MCF 10A (cell line): ENCODE data around the gene SPINK4. TPM values are rescaled to one million over a fixed set of nuclear protein-coding genes. Genes with fewer than 3 reads are reported as not detected.

Experiments
- BruUV-seq: library from RNA; stranded (reverse); fragments of 400-500 nt; replicated peaks from 2 replicates; lab custom pipeline; 2021; lab: Mats Ljungman, UMichigan
- CTCF ChIA-PET: fragments of 300-600 bp; sonication (Branson Sonifier 250); formaldehyde crosslinking; extraction: SDS; loops from one replicate; lab custom pipeline; 2021; ENCODE audit warnings: antibody characterized with exemption, inconsistent platforms; lab: Yijun Ruan, JAX
- POLR2A ChIA-PET: fragments of 300-600, 350-650 bp; sonication (Branson Sonifier 250); formaldehyde crosslinking; extraction: SDS; loops from one replicate; lab custom pipeline; 2020; ENCODE audit warnings: antibody characterized with exemption, inconsistent platforms; lab: Yijun Ruan, JAX
- DNase-seq: peaks from one replicate; pipeline ENCODE4 v3.0.0-alpha.2; 2018; ENCODE audit not compliant: unreplicated experiment
- H3K27ac Mint-ChIP-seq: one replicate; pipeline ENCODE4 v1.8.0; 2022; ENCODE audit warnings: mild to moderate bottlenecking, low read depth, mixed read lengths; ENCODE audit not compliant: unreplicated experiment
- H3K27me3 Mint-ChIP-seq: one replicate; pipeline ENCODE4 v1.8.0; 2022; ENCODE audit warnings: mixed read lengths; ENCODE audit not compliant: insufficient read depth, unreplicated experiment
- H3K36me3 Mint-ChIP-seq: one replicate; pipeline ENCODE4 v1.8.0; 2022; ENCODE audit warnings: mild to moderate bottlenecking, moderate library complexity, mixed read lengths; ENCODE audit not compliant: insufficient read depth, unreplicated experiment
- H3K4me1 Mint-ChIP-seq: one replicate; pipeline ENCODE4 v1.8.0; 2022; ENCODE audit warnings: mixed read lengths; ENCODE audit not compliant: insufficient read depth, unreplicated experiment
- H3K4me3 Mint-ChIP-seq: one replicate; pipeline ENCODE4 v1.8.0; 2022; ENCODE audit warnings: mild to moderate bottlenecking, moderate library complexity, mixed read lengths; ENCODE audit not compliant: unreplicated experiment
- H3K9me3 Mint-ChIP-seq: one replicate; pipeline ENCODE4 v1.8.0; 2022; ENCODE audit warnings: mixed read lengths; ENCODE audit not compliant: unreplicated experiment
- intact Hi-C: fragments of 100-400 bp; cut with micrococcal nuclease; formaldehyde crosslinking; loops from 2 replicates; pipeline ENCODE4 v1.14.1; 2022
- total RNA-seq: library from RNA; stranded (reverse); gene quantifications from 2 replicates; pipeline ENCODE4 v1.2.3, GENCODE V29; 2022
- TF ChIP-seq, protein P1 (sequence below): fragments of 200-600 bp; IDR thresholded peaks from one replicate; pipeline ENCODE4 v1.8.0; 2022; ENCODE audit warnings: antibody characterized with exemption, mild to moderate bottlenecking; ENCODE audit not compliant: unreplicated experiment

SPINK4 gene
- total RNA-seq, 1 experiment from 2014 or later = not detected

DNA sequence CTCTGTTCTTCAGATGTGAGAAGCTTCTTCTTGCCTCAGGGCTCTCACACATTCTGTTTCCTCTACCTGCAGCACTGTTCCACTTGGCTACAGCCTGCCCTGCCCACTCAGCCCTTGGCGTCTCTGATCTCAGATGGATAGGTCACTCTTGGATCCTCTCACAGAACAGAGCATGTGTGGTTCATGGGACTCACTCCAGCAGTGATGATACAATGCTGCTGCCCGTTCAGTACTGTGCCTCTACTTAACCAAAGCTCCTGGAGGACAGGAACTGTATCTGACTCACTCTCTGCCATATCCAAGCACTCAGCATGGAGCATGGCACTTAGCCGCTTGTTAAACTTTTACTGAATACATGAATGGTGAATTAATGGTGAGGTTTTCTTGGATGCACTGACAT, 3.4 kb upstream of the SPINK4 start:
- Mint-ChIP-seq H3K9me3 (no peaks in the 10 kb centered on the region), H3K4me1 (peaks cover 54% of the 10 kb centered on the region), H3K27me3 (no peaks in the 10 kb centered on the region), H3K27ac (peak overlapping the region; percentile 97), H3K36me3 (peaks cover 18% of the 10 kb centered on the region), H3K4me3 (no peak overlapping the region)
- ChIA-PET POLR2A (interaction anchor here (7.0 to 13.4 kb wide), 4 partner anchors 8 to 74 kb away, joined by 45 to 387 read pairs (median 224); partner anchors contain the start of genes B4GALT1, BAG1 and CHMP5), CTCF (interaction anchor here (0.8 to 4.2 kb wide), 6 partner anchors 11 to 217 kb away, joined by 3 to 18 read pairs (median 7); partner anchors contain the start of gene AQP7)
- BruUV-seq = no TSS peak
- intact Hi-C loops = no loop called here
- no peak for DNase-seq
- TF ChIP-seq, protein P1, sequence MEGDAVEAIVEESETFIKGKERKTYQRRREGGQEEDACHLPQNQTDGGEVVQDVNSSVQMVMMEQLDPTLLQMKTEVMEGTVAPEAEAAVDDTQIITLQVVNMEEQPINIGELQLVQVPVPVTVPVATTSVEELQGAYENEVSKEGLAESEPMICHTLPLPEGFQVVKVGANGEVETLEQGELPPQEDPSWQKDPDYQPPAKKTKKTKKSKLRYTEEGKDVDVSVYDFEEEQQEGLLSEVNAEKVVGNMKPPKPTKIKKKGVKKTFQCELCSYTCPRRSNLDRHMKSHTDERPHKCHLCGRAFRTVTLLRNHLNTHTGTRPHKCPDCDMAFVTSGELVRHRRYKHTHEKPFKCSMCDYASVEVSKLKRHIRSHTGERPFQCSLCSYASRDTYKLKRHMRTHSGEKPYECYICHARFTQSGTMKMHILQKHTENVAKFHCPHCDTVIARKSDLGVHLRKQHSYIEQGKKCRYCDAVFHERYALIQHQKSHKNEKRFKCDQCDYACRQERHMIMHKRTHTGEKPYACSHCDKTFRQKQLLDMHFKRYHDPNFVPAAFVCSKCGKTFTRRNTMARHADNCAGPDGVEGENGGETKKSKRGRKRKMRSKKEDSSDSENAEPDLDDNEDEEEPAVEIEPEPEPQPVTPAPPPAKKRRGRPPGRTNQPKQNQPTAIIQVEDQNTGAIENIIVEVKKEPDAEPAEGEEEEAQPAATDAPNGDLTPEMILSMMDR = no peak

DNA sequence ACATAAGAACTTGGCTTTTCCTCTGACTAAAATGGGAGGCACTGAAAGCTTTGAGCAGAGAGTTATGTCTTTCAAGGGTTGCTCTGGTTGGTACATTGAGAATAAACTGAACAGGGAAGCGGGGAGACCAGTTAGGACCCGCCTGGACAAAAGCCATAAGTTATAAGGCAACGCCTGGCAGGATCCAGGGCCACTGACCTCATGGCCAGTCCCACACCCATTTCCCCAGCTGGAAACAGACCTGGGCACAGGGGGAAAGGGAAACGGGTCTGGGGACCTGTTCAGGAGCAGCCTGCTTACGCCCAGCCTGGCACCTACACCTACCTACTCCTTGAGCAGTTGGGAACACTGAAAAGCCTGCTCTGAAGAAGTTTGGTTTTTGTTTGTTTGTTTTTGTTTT, 1.3 kb downstream of the SPINK4 start:
- no peak overlapping the region for H3K27ac Mint-ChIP-seq
- peaks cover 6% of the 10 kb centered on the region for H3K36me3 Mint-ChIP-seq
- DNase-seq = no peak
- ChIA-PET CTCF (interaction anchor here (1.2 to 1.4 kb wide), 2 partner anchors 9 to 13 kb away, joined by 3 to 4 read pairs; no protein-coding TSS in a partner anchor), POLR2A (interaction anchor here (1.6 to 13.4 kb wide), 3 partner anchors 10 to 20 kb away, joined by 6 to 259 read pairs (median 9); no protein-coding TSS in a partner anchor)
- peaks cover 11% of the 10 kb centered on the region for H3K4me1 Mint-ChIP-seq
- no peak overlapping the region for H3K4me3 Mint-ChIP-seq
- TF ChIP-seq, protein P1 = no peak
- no peaks in the 10 kb centered on the region for H3K9me3 Mint-ChIP-seq
- BruUV-seq = no TSS peak
- intact Hi-C loops = no loop called here
- H3K27me3 Mint-ChIP-seq = no peaks in the 10 kb centered on the region

DNA sequence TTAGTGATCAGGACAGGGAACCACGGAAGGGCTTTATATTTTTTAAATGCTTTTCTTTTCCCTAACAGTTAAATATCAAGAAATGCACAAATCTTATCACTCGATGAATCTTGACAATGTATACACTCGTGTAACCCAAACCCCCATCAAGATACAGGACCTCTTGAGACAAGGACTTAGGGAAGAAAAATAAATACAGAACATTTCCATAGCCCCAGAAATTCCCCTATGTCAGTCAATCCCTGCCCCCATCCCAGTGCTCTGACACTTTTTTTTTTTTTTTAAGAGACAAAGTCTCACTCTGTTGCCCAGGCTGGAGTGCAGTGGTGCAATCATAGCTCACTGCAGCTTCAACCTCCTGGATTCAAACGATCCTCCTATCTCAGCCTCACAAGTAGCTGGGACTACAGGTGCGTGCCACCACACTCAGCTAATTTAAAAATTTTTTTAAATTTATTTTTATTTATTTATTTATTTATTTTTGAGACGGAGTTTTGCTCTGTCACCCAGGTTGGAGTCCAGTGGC, 2.7 kb downstream of the SPINK4 start:
- CTCF ChIA-PET = interaction anchor here (1.0 to 1.6 kb wide), 3 partner anchors 10 to 44 kb away, joined by 3 to 7 read pairs (median 4); no protein-coding TSS in a partner anchor
- H3K9me3 Mint-ChIP-seq = no peaks in the 10 kb centered on the region
- H3K4me3 Mint-ChIP-seq = no peak overlapping the region
- H3K27me3 Mint-ChIP-seq = no peaks in the 10 kb centered on the region
- H3K27ac Mint-ChIP-seq = no peak overlapping the region
- intact Hi-C loops = no loop called here
- BruUV-seq = no TSS peak
- H3K4me1 Mint-ChIP-seq = peaks cover 6% of the 10 kb centered on the region
- H3K36me3 Mint-ChIP-seq = peaks cover 13% of the 10 kb centered on the region
- POLR2A ChIA-PET = interaction anchor here (0.9 to 13.4 kb wide), 4 partner anchors 9 to 231 kb away, joined by 3 to 259 read pairs (median 24); partner anchors contain the start of gene NOL6
- no peak for DNase-seq
- TF ChIP-seq, protein P1 = no peak

DNA sequence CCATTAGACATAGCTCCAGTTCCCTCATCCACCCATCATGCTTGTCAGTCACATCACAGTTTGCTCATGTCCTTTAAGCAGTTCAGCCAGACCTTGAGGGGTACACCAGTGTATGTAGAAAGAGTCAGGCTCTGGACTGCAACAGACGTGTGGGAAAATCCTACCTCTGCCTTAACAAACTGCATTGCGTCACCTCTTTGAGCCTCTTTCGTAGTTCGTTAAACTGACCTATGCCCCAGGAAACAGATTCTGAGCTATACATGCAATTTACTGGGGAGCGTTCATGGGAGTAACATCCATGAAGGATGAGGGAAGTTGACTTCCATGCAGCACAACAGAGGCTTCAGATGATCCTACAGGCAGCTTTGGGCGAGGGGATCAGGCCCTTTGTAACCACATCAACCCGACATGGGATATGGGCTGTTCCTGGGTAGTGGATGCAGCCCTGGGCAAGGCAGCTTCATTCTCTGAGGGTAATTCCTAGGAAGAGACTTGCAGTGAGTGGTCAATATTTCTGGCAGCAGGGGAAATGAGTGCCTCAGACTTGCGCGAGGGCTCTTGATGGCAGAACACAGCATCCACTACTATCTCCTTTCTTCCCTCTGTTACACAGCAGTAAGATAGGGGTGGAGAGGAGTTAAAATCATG, 4.3 kb downstream of the SPINK4 start:
- intact Hi-C loops = no loop called here
- DNase-seq = no peak
- Mint-ChIP-seq H3K4me3 (no peak overlapping the region), H3K36me3 (peaks cover 13% of the 10 kb centered on the region), H3K27ac (no peak overlapping the region), H3K27me3 (no peaks in the 10 kb centered on the region), H3K9me3 (no peaks in the 10 kb centered on the region), H3K4me1 (peaks cover 6% of the 10 kb centered on the region)
- POLR2A ChIA-PET = interaction anchor here (0.9 to 4.3 kb wide), 3 partner anchors 9 to 20 kb away, joined by 4 to 45 read pairs (median 6); partner anchors contain the start of genes BAG1 and CHMP5
- CTCF ChIA-PET = interaction anchor here (0.5 to 1.6 kb wide), 3 partner anchors 10 to 181 kb away, joined by 3 to 8 read pairs (median 7); no protein-coding TSS in a partner anchor
- no TSS peak for BruUV-seq
- TF ChIP-seq, protein P1 = no peak
